ENCODE results near the gene NUDCD3. TPM values are rescaled to one million over a fixed set of nuclear protein-coding genes. Genes with fewer than 3 reads are reported as not detected.
A peak's percentile ranks its signal among the peaks of the same experiment; 100 is the strongest.

The NUDCD3 gene
- total and polyA plus RNA-seq, 7 donors: 14.3 to 50.5 (median 37.2) TPM

DNA sequence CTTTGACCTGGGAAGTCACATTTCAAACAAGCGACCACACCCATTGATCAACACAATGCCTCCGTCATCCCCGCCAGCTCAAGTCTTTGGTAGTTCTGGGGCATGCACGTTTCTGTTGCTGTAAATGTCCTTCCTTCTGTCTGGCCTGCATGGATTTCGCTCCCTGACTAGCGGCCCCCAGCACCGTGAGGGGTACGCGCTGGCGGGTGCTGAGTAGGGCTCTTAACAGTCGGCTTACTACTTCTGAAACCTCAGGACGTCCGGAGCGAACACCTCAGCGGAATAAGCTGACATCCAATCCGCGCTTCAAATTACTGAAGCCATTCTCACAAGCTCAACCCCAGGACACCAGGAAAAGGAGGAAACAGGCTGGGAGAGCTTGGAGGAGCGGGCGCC, 505 bp downstream of the NUDCD3 start:
- Histone ChIP-seq H3K9me3 (no peaks in the 10 kb centered on the region), H3K27ac (peak overlapping the region; percentile 86 to 96 (median 94)), H3K27me3 (no peaks in the 10 kb centered on the region), H3K4me3 (peak overlapping the region; percentile 71 to 92 (median 85)), H3K36me3 (peaks cover 0 to 3% (median 0%) of the 10 kb centered on the region in 4 donors), H3K4me1 (peaks cover 0 to 48% (median 34%) of the 10 kb centered on the region in 4 donors)
- 0% methylated on average over 19 of the region's 19 CpGs for WGBS, 2 donors
- intact Hi-C loops (cut with DNase I): loop anchor here (5.0 kb wide), 2 partner anchors 77 to 448 kb away; partner anchors contain the start of gene DBNL
- TF ChIP-seq, protein P1, sequence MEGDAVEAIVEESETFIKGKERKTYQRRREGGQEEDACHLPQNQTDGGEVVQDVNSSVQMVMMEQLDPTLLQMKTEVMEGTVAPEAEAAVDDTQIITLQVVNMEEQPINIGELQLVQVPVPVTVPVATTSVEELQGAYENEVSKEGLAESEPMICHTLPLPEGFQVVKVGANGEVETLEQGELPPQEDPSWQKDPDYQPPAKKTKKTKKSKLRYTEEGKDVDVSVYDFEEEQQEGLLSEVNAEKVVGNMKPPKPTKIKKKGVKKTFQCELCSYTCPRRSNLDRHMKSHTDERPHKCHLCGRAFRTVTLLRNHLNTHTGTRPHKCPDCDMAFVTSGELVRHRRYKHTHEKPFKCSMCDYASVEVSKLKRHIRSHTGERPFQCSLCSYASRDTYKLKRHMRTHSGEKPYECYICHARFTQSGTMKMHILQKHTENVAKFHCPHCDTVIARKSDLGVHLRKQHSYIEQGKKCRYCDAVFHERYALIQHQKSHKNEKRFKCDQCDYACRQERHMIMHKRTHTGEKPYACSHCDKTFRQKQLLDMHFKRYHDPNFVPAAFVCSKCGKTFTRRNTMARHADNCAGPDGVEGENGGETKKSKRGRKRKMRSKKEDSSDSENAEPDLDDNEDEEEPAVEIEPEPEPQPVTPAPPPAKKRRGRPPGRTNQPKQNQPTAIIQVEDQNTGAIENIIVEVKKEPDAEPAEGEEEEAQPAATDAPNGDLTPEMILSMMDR (IDR thresholded peaks at IDR 0.05): no peak
- no peak for TF ChIP-seq EP300 (IDR thresholded peaks at IDR 0.05)
- TF ChIP-seq POLR2AphosphoS5 (IDR thresholded peaks at IDR 0.05): no peak
- no peak for TF ChIP-seq POLR2A (IDR thresholded peaks at IDR 0.05)
- no peak for DNase-seq

DNA sequence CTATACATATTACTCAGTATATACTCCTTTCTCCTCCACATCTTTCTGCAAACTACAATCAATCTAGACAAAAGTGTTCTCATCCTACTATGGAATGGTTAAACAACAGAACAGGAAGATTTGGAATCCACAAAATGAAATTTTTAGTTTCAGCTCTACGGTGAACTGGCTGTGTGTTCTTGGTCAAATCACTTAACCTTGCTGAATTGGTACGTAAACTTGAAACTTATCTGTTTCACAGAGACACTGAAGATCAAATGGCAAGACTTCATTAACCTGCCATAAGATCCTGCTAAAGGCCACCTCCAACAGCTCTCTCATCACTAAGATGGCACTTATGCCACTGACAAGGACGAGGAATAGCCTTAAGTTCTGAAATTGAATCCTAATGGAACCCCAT, 1.5 kb downstream of the NUDCD3 start:
- DNase-seq: no peak
- Histone ChIP-seq H3K27me3 (no peaks in the 10 kb centered on the region), H3K27ac (no peak overlapping the region), H3K36me3 (peaks cover 5 to 13% (median 8%) of the 10 kb centered on the region in 4 donors), H3K4me3 (peak overlapping the region; percentile 71 to 92 (median 85)), H3K9me3 (no peaks in the 10 kb centered on the region), H3K4me1 (peaks cover 0 to 51% (median 36%) of the 10 kb centered on the region in 4 donors)
- 93 to 95% methylated on average over 3 of the region's 3 CpGs for WGBS, 2 donors
- intact Hi-C loops (cut with DNase I): no loop called here
- no peak for TF ChIP-seq POLR2A (IDR thresholded peaks at IDR 0.05)
- TF ChIP-seq EP300 (IDR thresholded peaks at IDR 0.05): no peak
- TF ChIP-seq, protein P1 (IDR thresholded peaks at IDR 0.05): no peak

DNA sequence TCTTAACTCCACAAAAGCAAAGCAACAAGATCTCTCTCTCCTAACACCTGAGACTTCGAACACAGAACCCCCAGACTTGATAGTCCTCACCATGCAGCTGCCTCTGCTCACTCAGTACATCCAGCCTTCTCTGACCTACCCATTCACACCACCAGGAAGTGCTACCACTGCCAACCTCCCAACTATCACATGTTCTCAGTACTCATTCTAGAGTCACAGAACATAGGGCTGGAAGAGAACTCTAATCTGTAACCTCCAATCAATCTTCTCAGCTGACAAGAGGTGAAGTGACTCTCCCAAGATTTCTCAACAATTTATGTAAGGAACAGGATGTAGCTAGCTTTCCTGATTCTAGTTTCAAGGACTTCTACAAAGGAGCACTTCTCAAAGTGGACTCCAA, 3.8 kb downstream of the NUDCD3 start:
- peaks cover 0 to 51% (median 36%) of the 10 kb centered on the region in 4 donors for H3K4me1 ChIP-seq
- TF ChIP-seq EP300 (IDR thresholded peaks at IDR 0.05) (no peak), POLR2A (IDR thresholded peaks at IDR 0.05) (no peak), POLR2AphosphoS5 (IDR thresholded peaks at IDR 0.05) (no peak)
- TF ChIP-seq, protein P1 (IDR thresholded peaks at IDR 0.05): no peak
- H3K9me3 ChIP-seq: peaks cover 0 to 2% (median 0%) of the 10 kb centered on the region in 4 donors
- intact Hi-C loops (cut with DNase I): no loop called here
- no peak overlapping the region for H3K4me3 ChIP-seq
- no peak overlapping the region for H3K27ac ChIP-seq
- H3K36me3 ChIP-seq: peaks cover 24 to 36% (median 29%) of the 10 kb centered on the region in 4 donors
- no peak for DNase-seq
- H3K27me3 ChIP-seq: no peaks in the 10 kb centered on the region
- 95 to 96% methylated on average over 1 of the region's 1 CpG for WGBS, 2 donors

DNA sequence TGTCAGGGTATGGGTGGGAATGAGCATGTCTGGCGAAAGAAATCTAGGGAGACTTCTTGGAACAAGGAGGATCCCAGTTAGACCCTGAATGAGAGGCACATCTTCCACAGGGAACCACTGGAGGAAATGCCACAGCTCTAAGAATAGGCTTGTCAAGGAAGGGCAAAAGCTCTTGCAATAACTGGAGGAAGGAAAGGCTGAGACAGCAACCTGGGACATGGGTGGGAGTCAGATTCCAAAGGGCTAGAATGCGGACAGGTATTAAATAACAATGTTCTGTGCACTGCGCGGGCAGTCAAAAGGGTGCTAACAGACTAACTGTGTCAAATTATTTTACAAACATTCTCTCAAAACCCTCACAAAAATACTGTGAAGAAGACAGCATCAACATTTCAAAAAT, 4.5 kb downstream of the NUDCD3 start:
- DNase-seq: no peak
- Histone ChIP-seq H3K27ac (no peak overlapping the region), H3K4me3 (no peak overlapping the region), H3K9me3 (peaks cover 0 to 2% (median 0%) of the 10 kb centered on the region in 4 donors), H3K36me3 (peaks cover 25 to 43% (median 34%) of the 10 kb centered on the region in 4 donors), H3K27me3 (no peaks in the 10 kb centered on the region), H3K4me1 (peaks cover 0 to 51% (median 36%) of the 10 kb centered on the region in 4 donors)
- intact Hi-C loops (cut with DNase I): no loop called here
- TF ChIP-seq POLR2A (IDR thresholded peaks at IDR 0.05) (no peak), EP300 (IDR thresholded peaks at IDR 0.05) (no peak), POLR2AphosphoS5 (IDR thresholded peaks at IDR 0.05) (no peak)
- TF ChIP-seq, protein P1 (IDR thresholded peaks at IDR 0.05): no peak
- 92 to 95% methylated on average over 4 of the region's 4 CpGs for WGBS, 2 donors

All from sigmoid colon (tissue), 7 donors.